ENCODE measurements around the gene NUBPL. TPM values are rescaled to one million over a fixed set of nuclear protein-coding genes. Genes with fewer than 3 reads are reported as not detected.

Gene NUBPL
- polyA plus RNA-seq, 1 donor (not counting 4 experiments of a cell fraction or from before 2014, with no cell fraction given) = 18.8 TPM

DNA sequence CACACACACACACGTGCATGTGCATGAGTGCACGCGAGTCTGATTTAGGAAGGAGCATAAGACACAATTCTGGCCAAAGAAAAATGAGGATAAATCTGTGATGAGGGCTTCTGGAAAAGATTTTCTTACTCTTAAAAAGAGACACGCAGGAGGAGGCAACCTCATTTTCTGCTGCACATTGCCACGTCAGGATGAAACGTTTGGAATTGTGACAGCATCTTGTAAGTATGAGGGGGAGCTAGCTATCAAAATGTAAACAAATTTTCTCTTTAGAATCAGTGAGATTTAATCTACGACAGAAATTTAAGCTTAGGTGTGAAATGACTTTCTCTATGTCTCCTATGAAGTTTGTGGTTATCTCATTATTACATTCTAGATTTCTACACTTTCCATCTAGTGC lies 31.1 kb upstream of the NUBPL start:
- no peaks in the 10 kb centered on the region for H3K9me1 ChIP-seq (ENCODE audit: control insufficient read depth, extremely low read depth, insufficient read depth, low read length)
- H3K9ac ChIP-seq (ENCODE audit: control insufficient read depth, extremely low read depth, insufficient read depth, low read length) = no peak overlapping the region
- no peak for FAIRE-seq
- TF ChIP-seq, protein P1, sequence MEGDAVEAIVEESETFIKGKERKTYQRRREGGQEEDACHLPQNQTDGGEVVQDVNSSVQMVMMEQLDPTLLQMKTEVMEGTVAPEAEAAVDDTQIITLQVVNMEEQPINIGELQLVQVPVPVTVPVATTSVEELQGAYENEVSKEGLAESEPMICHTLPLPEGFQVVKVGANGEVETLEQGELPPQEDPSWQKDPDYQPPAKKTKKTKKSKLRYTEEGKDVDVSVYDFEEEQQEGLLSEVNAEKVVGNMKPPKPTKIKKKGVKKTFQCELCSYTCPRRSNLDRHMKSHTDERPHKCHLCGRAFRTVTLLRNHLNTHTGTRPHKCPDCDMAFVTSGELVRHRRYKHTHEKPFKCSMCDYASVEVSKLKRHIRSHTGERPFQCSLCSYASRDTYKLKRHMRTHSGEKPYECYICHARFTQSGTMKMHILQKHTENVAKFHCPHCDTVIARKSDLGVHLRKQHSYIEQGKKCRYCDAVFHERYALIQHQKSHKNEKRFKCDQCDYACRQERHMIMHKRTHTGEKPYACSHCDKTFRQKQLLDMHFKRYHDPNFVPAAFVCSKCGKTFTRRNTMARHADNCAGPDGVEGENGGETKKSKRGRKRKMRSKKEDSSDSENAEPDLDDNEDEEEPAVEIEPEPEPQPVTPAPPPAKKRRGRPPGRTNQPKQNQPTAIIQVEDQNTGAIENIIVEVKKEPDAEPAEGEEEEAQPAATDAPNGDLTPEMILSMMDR (optimal IDR thresholded peaks at IDR 0.05 in 1 of 3, IDR thresholded peaks at IDR 0.05 in 1 of 3, conservative IDR thresholded peaks at IDR 0.05 in 1 of 3; ENCODE audit: extremely low read depth in 1 of 3, insufficient read depth in 2 of 3, low read length in 3 of 3) = no peak
- no peak for TF ChIP-seq EZH2 (IDR thresholded peaks at IDR 0.05; ENCODE audit: low read length)
- DNase-seq (ENCODE audit: low read depth, low spot score) = no peak
- no peaks in the 10 kb centered on the region for H3K79me2 ChIP-seq (ENCODE audit: control insufficient read depth, insufficient read depth, low read length)
- no peaks in the 10 kb centered on the region for H3K27me3 ChIP-seq (ENCODE audit: control insufficient read depth, extremely low read depth, insufficient read depth, low read length)
- H2AFZ ChIP-seq (ENCODE audit: control insufficient read depth, low read length) = no peak overlapping the region
- no peaks in the 10 kb centered on the region for H3K36me3 ChIP-seq (ENCODE audit: control insufficient read depth in 2 of 2, extremely low read depth in 1 of 2, insufficient read depth in 2 of 2, low read length in 2 of 2)
- H3K4me3 ChIP-seq (ENCODE audit: control insufficient read depth in 2 of 3, extremely low read depth in 1 of 3, insufficient read depth in 2 of 3, low read depth in 1 of 3, low read length in 3 of 3) = no peak overlapping the region
- no peaks in the 10 kb centered on the region for H4K20me1 ChIP-seq (ENCODE audit: control insufficient read depth, extremely low read depth, insufficient read depth, low read length)
- H3K27ac ChIP-seq (ENCODE audit: control insufficient read depth, insufficient read depth, low read length) = no peak overlapping the region
- no peaks in the 10 kb centered on the region for H3K9me3 ChIP-seq (ENCODE audit: control insufficient read depth, low read depth, low read length)
- peaks cover 2% of the 10 kb centered on the region for H3K4me1 ChIP-seq (ENCODE audit: control insufficient read depth, extremely low read depth, insufficient read depth, low read length)
- H3K4me2 ChIP-seq (ENCODE audit: control insufficient read depth, extremely low read depth, insufficient read depth, low read depth, low read length) = no peak overlapping the region
- dilution Hi-C loops (cut with MboI; ENCODE audit: extremely low pct_ligation_motif_present, low sequenced_read_pairs) = no loop called here

DNA sequence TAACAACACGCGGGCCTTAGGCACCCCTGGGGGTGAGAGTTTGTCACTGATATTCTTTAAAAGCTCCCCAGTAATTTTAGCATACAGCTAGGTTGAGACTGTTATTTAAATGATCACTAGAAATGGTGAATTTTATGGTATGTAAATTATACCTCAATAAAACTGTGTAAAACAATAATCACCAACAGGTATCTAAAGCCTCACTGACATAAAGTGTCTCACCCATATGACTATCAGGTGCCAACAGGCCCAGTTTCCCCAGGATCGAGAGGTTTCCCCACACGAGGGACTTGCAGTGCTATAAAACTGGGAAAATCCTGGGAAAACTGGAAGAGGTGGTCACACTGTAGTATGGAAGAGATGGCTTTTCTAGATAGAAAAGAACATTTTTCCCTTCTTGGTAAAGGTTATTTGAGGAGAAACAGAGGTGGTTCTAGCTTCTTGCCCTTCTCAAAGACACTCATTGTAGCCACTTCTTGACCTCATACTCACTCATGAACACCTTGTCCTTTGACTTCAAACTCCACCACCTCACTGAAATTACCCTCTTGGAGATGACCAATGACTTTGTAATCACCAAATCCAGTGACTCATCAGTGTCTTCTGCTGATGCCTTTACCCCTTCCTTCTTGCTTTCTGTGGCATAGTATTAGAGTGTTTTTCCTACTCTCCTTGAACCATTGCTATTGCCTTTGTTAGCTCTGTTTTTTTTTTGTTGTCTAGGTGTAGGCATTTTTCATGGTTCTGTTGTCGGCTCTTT lies 24.8 kb upstream of the NUBPL start:
- Histone ChIP-seq H3K4me2 (ENCODE audit: control insufficient read depth, extremely low read depth, insufficient read depth, low read depth, low read length) (no peak overlapping the region), H3K27me3 (ENCODE audit: control insufficient read depth, extremely low read depth, insufficient read depth, low read length) (no peaks in the 10 kb centered on the region), H2AFZ (ENCODE audit: control insufficient read depth, low read length) (no peak overlapping the region), H3K9me3 (ENCODE audit: control insufficient read depth, low read depth, low read length) (no peaks in the 10 kb centered on the region), H4K20me1 (ENCODE audit: control insufficient read depth, extremely low read depth, insufficient read depth, low read length) (no peaks in the 10 kb centered on the region), H3K27ac (ENCODE audit: control insufficient read depth, insufficient read depth, low read length) (no peak overlapping the region), H3K4me1 (ENCODE audit: control insufficient read depth, extremely low read depth, insufficient read depth, low read length) (peaks cover 3% of the 10 kb centered on the region), H3K79me2 (ENCODE audit: control insufficient read depth, insufficient read depth, low read length) (no peaks in the 10 kb centered on the region), H3K4me3 (ENCODE audit: control insufficient read depth in 2 of 3, extremely low read depth in 1 of 3, insufficient read depth in 2 of 3, low read depth in 1 of 3, low read length in 3 of 3) (no peak overlapping the region), H3K9ac (ENCODE audit: control insufficient read depth, extremely low read depth, insufficient read depth, low read length) (no peak overlapping the region), H3K36me3 (ENCODE audit: control insufficient read depth in 2 of 2, extremely low read depth in 1 of 2, insufficient read depth in 2 of 2, low read length in 2 of 2) (no peaks in the 10 kb centered on the region), H3K9me1 (ENCODE audit: control insufficient read depth, extremely low read depth, insufficient read depth, low read length) (no peaks in the 10 kb centered on the region)
- no peak for FAIRE-seq
- no peak for DNase-seq (ENCODE audit: low read depth, low spot score)
- TF ChIP-seq, protein P1 (optimal IDR thresholded peaks at IDR 0.05 in 1 of 3, IDR thresholded peaks at IDR 0.05 in 1 of 3, conservative IDR thresholded peaks at IDR 0.05 in 1 of 3; ENCODE audit: extremely low read depth in 1 of 3, insufficient read depth in 2 of 3, low read length in 3 of 3) = no peak
- no peak for TF ChIP-seq EZH2 (IDR thresholded peaks at IDR 0.05; ENCODE audit: low read length)
- dilution Hi-C loops (cut with MboI; ENCODE audit: extremely low pct_ligation_motif_present, low sequenced_read_pairs) = no loop called here
